ENCODE measurements around the gene ACTR3C. TPM values are rescaled to one million over a fixed set of nuclear protein-coding genes. Genes with fewer than 3 reads are reported as not detected.
"Not testable (repeated sequence)": the region's sequence is repeated elsewhere in the genome, so short reads cannot be mapped to it uniquely, and the experiment has no call there.

ACTR3C gene
- total and polyA plus RNA-seq, 9 donors: 0.36 to 2.4 (median 1.3) TPM

GRCh38 chr7:150285849-150286754, 37.2 kb downstream of the ACTR3C start:
- WGBS (ENCODE audit: insufficient coverage): 5% methylated on average over 7 of the region's 16 CpGs
- H3K9me3 ChIP-seq (replicated peaks; ENCODE audit: control insufficient read depth, low read depth, low read length); H3K27ac ChIP-seq (ENCODE audit: low read length); H3K4me1 ChIP-seq (ENCODE audit: control insufficient read depth, insufficient read depth, low read length); H3K36me3 ChIP-seq (ENCODE audit: control insufficient read depth, insufficient read depth, low read length); H3K4me3 ChIP-seq (ENCODE audit: low read length); H3K27me3 ChIP-seq (ENCODE audit: control insufficient read depth, insufficient read depth, low read length): not testable (repeated sequence)
- DNase-seq: peak; percentile 16

- H3K4me1 ChIP-seq (ENCODE audit: control insufficient read depth, insufficient read depth, low read length); H3K4me3 ChIP-seq (ENCODE audit: low read length); H3K27ac ChIP-seq (ENCODE audit: low read length); DNase-seq; H3K36me3 ChIP-seq (ENCODE audit: control insufficient read depth, insufficient read depth, low read length); H3K9me3 ChIP-seq (replicated peaks; ENCODE audit: control insufficient read depth, low read depth, low read length); H3K27me3 ChIP-seq (ENCODE audit: control insufficient read depth, insufficient read depth, low read length): not testable (repeated sequence)
- WGBS (ENCODE audit: insufficient coverage): no CpG with 5 or more reads among the region's 6 CpGs
Observed at GRCh38 chr7:150283608-150284007, 39.7 kb downstream of the ACTR3C start.

- H3K36me3 ChIP-seq (ENCODE audit: control insufficient read depth, insufficient read depth, low read length); H3K27me3 ChIP-seq (ENCODE audit: control insufficient read depth, insufficient read depth, low read length); DNase-seq; H3K4me1 ChIP-seq (ENCODE audit: control insufficient read depth, insufficient read depth, low read length); H3K4me3 ChIP-seq (ENCODE audit: low read length); H3K9me3 ChIP-seq (replicated peaks; ENCODE audit: control insufficient read depth, low read depth, low read length); H3K27ac ChIP-seq (ENCODE audit: low read length): not testable (repeated sequence)
- WGBS (ENCODE audit: insufficient coverage): no CpG with 5 or more reads among the region's 3 CpGs
Observed at GRCh38 chr7:150283111-150283510, 40.2 kb downstream of the ACTR3C start.

DNA sequence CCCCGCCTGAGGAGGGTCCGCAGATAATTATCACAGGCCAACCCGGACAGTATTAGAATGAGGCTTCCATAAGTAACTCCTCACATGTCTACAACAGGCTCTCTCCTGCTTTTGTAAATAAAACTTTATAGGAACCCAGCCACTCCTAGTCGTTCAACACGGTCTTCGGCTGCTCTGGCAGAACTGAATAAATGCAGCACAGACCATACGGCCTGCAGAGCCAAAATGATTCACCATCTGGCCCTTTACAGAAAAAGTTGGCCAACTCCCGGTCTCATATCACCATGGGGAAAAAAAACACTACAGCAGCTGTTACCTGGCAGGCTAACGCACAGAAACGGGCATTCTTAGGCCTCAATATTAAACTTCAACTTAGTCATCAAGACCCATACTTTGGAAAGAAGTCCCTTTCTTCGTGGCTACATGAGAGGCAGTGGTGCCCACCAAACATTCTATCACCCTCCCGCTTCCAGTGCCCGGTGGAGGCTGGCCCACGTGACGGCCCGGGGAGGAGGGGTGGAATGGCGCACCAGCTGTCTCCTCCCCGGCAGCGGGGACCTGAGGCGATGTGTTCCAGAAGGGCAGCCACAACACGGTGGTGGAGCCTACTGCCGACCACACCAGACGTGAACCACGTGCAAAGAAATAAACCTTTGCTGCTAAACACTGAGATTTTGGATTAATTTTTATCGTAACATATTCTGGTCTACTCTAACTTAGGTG, 41.5 kb downstream of the ACTR3C start:
- H3K27me3 ChIP-seq (ENCODE audit: control insufficient read depth, insufficient read depth, low read length); H3K9me3 ChIP-seq (replicated peaks; ENCODE audit: control insufficient read depth, low read depth, low read length); H3K36me3 ChIP-seq (ENCODE audit: control insufficient read depth, insufficient read depth, low read length); H3K27ac ChIP-seq (ENCODE audit: low read length); H3K4me3 ChIP-seq (ENCODE audit: low read length); DNase-seq; H3K4me1 ChIP-seq (ENCODE audit: control insufficient read depth, insufficient read depth, low read length): not testable (repeated sequence)
- no CpG with 5 or more reads among the region's 25 CpGs for WGBS (ENCODE audit: insufficient coverage)

DNA sequence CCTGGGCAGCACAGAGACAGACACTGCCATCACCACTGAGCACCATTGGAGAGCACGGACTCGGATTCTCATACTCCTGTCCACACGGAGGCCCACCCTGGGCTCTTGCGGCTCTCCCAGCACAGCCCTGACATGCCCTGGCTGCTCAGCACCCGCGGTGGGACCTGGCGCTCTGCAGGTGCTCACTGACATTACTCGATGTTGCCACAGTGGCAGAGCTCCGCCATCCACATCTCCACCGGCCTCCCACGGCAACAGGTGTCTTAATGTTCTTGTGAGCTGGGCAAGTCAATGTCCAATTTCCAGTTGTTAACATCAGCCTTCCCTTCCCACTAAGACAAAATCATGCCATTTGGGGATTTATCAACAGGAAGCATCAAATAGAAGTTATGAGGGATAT, 45.0 kb downstream of the ACTR3C start:
- H3K36me3 ChIP-seq (ENCODE audit: control insufficient read depth, insufficient read depth, low read length); H3K4me1 ChIP-seq (ENCODE audit: control insufficient read depth, insufficient read depth, low read length); H3K27me3 ChIP-seq (ENCODE audit: control insufficient read depth, insufficient read depth, low read length); DNase-seq; H3K4me3 ChIP-seq (ENCODE audit: low read length); H3K27ac ChIP-seq (ENCODE audit: low read length); H3K9me3 ChIP-seq (replicated peaks; ENCODE audit: control insufficient read depth, low read depth, low read length): not testable (repeated sequence)
- 100% methylated on average over 2 of the region's 11 CpGs for WGBS (ENCODE audit: insufficient coverage)

GRCh38 chr7:150276132-150276695, 47.1 kb downstream of the ACTR3C start:
- not testable (repeated sequence) for H3K27ac ChIP-seq (ENCODE audit: low read length); H3K4me1 ChIP-seq (ENCODE audit: control insufficient read depth, insufficient read depth, low read length); H3K9me3 ChIP-seq (replicated peaks; ENCODE audit: control insufficient read depth, low read depth, low read length); H3K4me3 ChIP-seq (ENCODE audit: low read length); H3K27me3 ChIP-seq (ENCODE audit: control insufficient read depth, insufficient read depth, low read length); H3K36me3 ChIP-seq (ENCODE audit: control insufficient read depth, insufficient read depth, low read length)
- no CpG with 5 or more reads among the region's 6 CpGs for WGBS (ENCODE audit: insufficient coverage)
- DNase-seq: peak; percentile 11

- not testable (repeated sequence) for H3K27ac ChIP-seq (ENCODE audit: low read length); H3K4me1 ChIP-seq (ENCODE audit: control insufficient read depth, insufficient read depth, low read length); H3K27me3 ChIP-seq (ENCODE audit: control insufficient read depth, insufficient read depth, low read length); DNase-seq; H3K36me3 ChIP-seq (ENCODE audit: control insufficient read depth, insufficient read depth, low read length); H3K9me3 ChIP-seq (replicated peaks; ENCODE audit: control insufficient read depth, low read depth, low read length); H3K4me3 ChIP-seq (ENCODE audit: low read length)
- no CpG with 5 or more reads among the region's 7 CpGs for WGBS (ENCODE audit: insufficient coverage)
Observed at GRCh38 chr7:150271898-150272297, 51.4 kb downstream of the ACTR3C start.

GRCh38 chr7:150270101-150270824, 53.1 kb downstream of the ACTR3C start:
- H3K4me3 ChIP-seq (ENCODE audit: low read length); DNase-seq; H3K36me3 ChIP-seq (ENCODE audit: control insufficient read depth, insufficient read depth, low read length); H3K4me1 ChIP-seq (ENCODE audit: control insufficient read depth, insufficient read depth, low read length); H3K27ac ChIP-seq (ENCODE audit: low read length); H3K9me3 ChIP-seq (replicated peaks; ENCODE audit: control insufficient read depth, low read depth, low read length); H3K27me3 ChIP-seq (ENCODE audit: control insufficient read depth, insufficient read depth, low read length): not testable (repeated sequence)
- WGBS (ENCODE audit: insufficient coverage): no CpG with 5 or more reads among the region's 18 CpGs

DNA sequence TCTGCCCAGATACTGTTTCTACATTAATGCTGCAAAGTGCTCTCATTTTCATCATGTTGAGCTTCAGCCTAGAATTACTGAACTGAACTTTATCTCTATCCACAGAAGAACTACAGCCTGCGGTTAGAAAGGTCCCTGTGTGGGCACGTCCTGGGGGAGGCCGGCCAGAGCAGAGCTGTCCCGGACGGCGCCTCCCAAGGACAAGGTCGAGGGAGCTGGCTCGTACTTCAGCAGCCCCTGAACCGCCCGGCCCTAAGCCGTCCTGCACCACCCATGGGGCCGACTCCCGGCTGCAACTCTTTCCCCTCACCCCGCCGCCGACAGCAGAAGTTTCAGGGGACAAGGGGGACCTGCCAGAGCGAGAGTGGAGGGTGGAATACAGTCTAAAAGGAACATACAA, 54.5 kb downstream of the ACTR3C start:
- H3K9me3 ChIP-seq (replicated peaks; ENCODE audit: control insufficient read depth, low read depth, low read length): not testable (repeated sequence)

GRCh38 chr7:150268287-150268686, 55.1 kb downstream of the ACTR3C start:
- not testable (repeated sequence) for H3K9me3 ChIP-seq (replicated peaks; ENCODE audit: control insufficient read depth, low read depth, low read length); H3K4me3 ChIP-seq (ENCODE audit: low read length); H3K36me3 ChIP-seq (ENCODE audit: control insufficient read depth, insufficient read depth, low read length); H3K27ac ChIP-seq (ENCODE audit: low read length); H3K27me3 ChIP-seq (ENCODE audit: control insufficient read depth, insufficient read depth, low read length); DNase-seq; H3K4me1 ChIP-seq (ENCODE audit: control insufficient read depth, insufficient read depth, low read length)
- WGBS (ENCODE audit: insufficient coverage): no CpG with 5 or more reads among the region's 8 CpGs

More for the DNA sequence above, 54.5 kb downstream of the ACTR3C start:
- H3K4me1 ChIP-seq (ENCODE audit: control insufficient read depth, insufficient read depth, low read length); H3K4me3 ChIP-seq (ENCODE audit: low read length); H3K27ac ChIP-seq (ENCODE audit: low read length); H3K36me3 ChIP-seq (ENCODE audit: control insufficient read depth, insufficient read depth, low read length); DNase-seq; H3K27me3 ChIP-seq (ENCODE audit: control insufficient read depth, insufficient read depth, low read length): not testable (repeated sequence)
- no CpG with 5 or more reads among the region's 17 CpGs for WGBS (ENCODE audit: insufficient coverage)
